OCI-LY7 (cell line): ENCODE data around the gene CRYM. TPM values are rescaled to one million over a fixed set of nuclear protein-coding genes. Genes with fewer than 3 reads are reported as not detected.
"Not testable (repeated sequence)": the region's sequence is repeated elsewhere in the genome, so short reads cannot be mapped to it uniquely, and the experiment has no call there.

ENCODE experiments used
- BruUV-seq: library from RNA; stranded (reverse); fragments of 400-500 nt; replicated peaks from 2 replicates; lab custom pipeline; 2021; lab: Mats Ljungman, UMichigan
- CTCF ChIA-PET: fragments of 300-600 bp; sonication (Branson Sonifier 250); formaldehyde crosslinking; loops from one replicate; lab custom pipeline; 2022; ENCODE audit warnings: antibody characterized with exemption; ENCODE audit not compliant: unreplicated experiment; lab: Charles Lee
- POLR2A ChIA-PET: fragments of 300-600 bp; sonication (Branson Sonifier 250); formaldehyde crosslinking; loops from one replicate; lab custom pipeline; 2022; ENCODE audit warnings: antibody characterized with exemption; lab: Charles Lee
- DNase-seq: peaks from one replicate; pipeline ENCODE4 v3.0.0-alpha.2; 2015; ENCODE audit warnings: low spot score
- H2AFZ ChIP-seq: fragments of 200-600 bp; sonication (generic), shearing (Covaris generic); 2 replicates; pipeline ENCODE4 v1.6.1; 2014; ENCODE audit warnings: mild to moderate bottlenecking, antibody characterized with exemption, low read length, moderate library complexity
- H3K27ac ChIP-seq: fragments of 200-600 bp; sonication (generic); 2 replicates; pipeline ENCODE4 v1.5.1; 2014; ENCODE audit warnings: mixed run types, low read depth, mild to moderate bottlenecking, moderate library complexity, low read length, inconsistent platforms; ENCODE audit not compliant: poor library complexity, severe bottlenecking
- H3K36me3 ChIP-seq: fragments of 200-600 bp; sonication (generic); 2 replicates; pipeline ENCODE4 v1.6.1; 2014; ENCODE audit warnings: mild to moderate bottlenecking, antibody characterized with exemption, low read length, moderate library complexity, mixed read lengths; ENCODE audit not compliant: insufficient read depth
- H3K4me1 ChIP-seq: fragments of 200-600 bp; sonication (generic); 2 replicates; pipeline ENCODE4 v1.5.1; 2014; ENCODE audit warnings: mild to moderate bottlenecking, low read length; ENCODE audit not compliant: insufficient read depth, poor library complexity, severe bottlenecking
- H3K4me2 ChIP-seq: fragments of 200-600 bp; sonication (generic); 2 replicates; pipeline ENCODE4 v1.6.1; 2014; ENCODE audit warnings: mild to moderate bottlenecking, low read length
- H3K4me3 ChIP-seq: fragments of 200-600 bp; sonication (generic); 2 replicates; pipeline ENCODE4 v1.5.1; 2014; ENCODE audit warnings: mild to moderate bottlenecking, low read depth, low read length; ENCODE audit not compliant: poor library complexity, severe bottlenecking
- H3K79me2 ChIP-seq: fragments of 200-600 bp; sonication (generic); 2 replicates; pipeline ENCODE4 v1.6.1; 2016; ENCODE audit warnings: low read depth, mild to moderate bottlenecking, low read length, moderate library complexity, mixed read lengths; ENCODE audit not compliant: insufficient read depth
- H3K9me2 ChIP-seq: fragments of 200-600 bp; sonication (generic); 2 replicates; pipeline ENCODE4 v1.6.1; 2016; ENCODE audit warnings: mild to moderate bottlenecking, low read length, mixed read lengths; ENCODE audit not compliant: insufficient read depth
- H3K9me3 ChIP-seq: fragments of 200-600 bp; sonication (generic); 2 replicates; pipeline ENCODE4 v1.6.1; 2014; ENCODE audit warnings: mild to moderate bottlenecking, mixed run types, low read length, mixed read lengths
- H4K20me1 ChIP-seq: fragments of 200-600 bp; sonication (generic); 2 replicates; pipeline ENCODE4 v1.6.1; 2014; ENCODE audit warnings: mild to moderate bottlenecking, antibody characterized with exemption, low read length, moderate library complexity, mixed read lengths; ENCODE audit not compliant: insufficient read depth
- EZH2phosphoT487 ChIP-seq: fragments of 200-600 bp; sonication (generic); IDR thresholded peaks from 2 replicates; pipeline ENCODE4 v1.6.1; 2018; ENCODE audit warnings: low read depth, borderline replicate concordance, mild to moderate bottlenecking, mixed run types, antibody characterized with exemption, low read length, moderate library complexity, mixed read lengths
- intact Hi-C: fragments of 100-400 bp; cut with micrococcal nuclease; formaldehyde crosslinking; loops from one replicate; pipeline ENCODE4 v1.10.0; 2022; ENCODE audit not compliant: unreplicated experiment
- total RNA-seq, 2 experiments: library from RNA; depleted of rRNA in 1 of 2; stranded (reverse); fragments of >200 nt in 1 of 2; shearing (Covaris generic) in 1 of 2; gene quantifications; 2 replicates each; pipeline ENCODE4 v1.2.3, GENCODE V29; 2014 to 2022
- TF ChIP-seq, protein P1 (sequence below): fragments of 200-600 bp; sonication (generic); conservative IDR thresholded peaks from 2 replicates; pipeline ENCODE4 v1.5.1; 2014; ENCODE audit warnings: mild to moderate bottlenecking, antibody characterized with exemption, low read length, moderate library complexity, mixed read lengths

Gene CRYM
- total RNA-seq, 2 experiments from 2014 or later = 0.23 to 0.28 TPM

DNA sequence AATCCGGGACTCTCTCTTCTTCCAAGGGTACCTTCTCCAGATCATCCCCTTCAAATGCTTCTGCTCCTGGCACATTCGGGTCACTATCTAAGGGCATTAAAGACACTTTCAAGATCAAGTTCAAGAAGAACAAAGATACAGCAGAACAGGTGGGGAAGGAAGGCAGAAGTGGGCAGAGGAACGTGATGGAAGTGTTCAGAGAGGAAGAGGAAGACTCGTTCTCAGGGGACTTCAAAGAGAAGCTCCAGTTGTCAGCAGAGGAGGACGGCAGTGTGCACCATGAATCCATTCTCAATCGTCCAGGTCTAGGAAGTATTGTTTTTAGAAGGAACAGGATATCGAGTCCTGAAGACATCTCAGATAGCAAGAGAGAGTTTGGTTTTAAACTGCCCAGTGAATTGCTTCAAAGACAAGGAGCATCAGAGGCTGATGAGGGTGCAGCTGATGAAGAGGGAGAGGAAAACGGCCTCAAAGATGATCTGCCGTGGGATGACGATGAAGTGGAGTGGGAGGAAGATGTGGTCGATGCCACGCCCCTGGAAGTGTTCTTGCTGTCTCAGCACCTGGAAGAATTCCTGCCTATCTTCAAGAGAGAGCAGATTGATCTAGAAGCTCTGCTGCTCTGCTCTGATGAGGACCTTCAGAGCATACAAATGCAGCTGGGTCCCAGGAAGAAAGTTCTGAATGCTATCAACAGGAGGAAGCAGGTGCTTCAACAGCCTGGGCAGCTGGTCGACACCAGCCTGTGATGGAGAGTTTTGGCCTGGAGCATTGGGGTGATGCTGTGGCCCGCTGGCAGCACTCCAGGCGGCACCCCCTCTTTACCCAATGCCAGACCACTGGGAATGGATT is 27.8 kb downstream of the CRYM start:
- Histone ChIP-seq H2AFZ (no peak overlapping the region), H3K79me2 (no peaks in the 10 kb centered on the region), H4K20me1 (no peaks in the 10 kb centered on the region), H3K9me2 (no peaks in the 10 kb centered on the region), H3K4me1 (no peaks in the 10 kb centered on the region), H3K36me3 (no peaks in the 10 kb centered on the region), H3K4me3 (no peak overlapping the region), H3K27ac (no peak overlapping the region), H3K4me2 (no peak overlapping the region), H3K9me3 (no peaks in the 10 kb centered on the region)
- POLR2A ChIA-PET = no interaction called here
- no peak for DNase-seq
- CTCF ChIA-PET = no interaction called here
- intact Hi-C loops = no loop called here
- BruUV-seq = no TSS peak
- TF ChIP-seq, protein P1, sequence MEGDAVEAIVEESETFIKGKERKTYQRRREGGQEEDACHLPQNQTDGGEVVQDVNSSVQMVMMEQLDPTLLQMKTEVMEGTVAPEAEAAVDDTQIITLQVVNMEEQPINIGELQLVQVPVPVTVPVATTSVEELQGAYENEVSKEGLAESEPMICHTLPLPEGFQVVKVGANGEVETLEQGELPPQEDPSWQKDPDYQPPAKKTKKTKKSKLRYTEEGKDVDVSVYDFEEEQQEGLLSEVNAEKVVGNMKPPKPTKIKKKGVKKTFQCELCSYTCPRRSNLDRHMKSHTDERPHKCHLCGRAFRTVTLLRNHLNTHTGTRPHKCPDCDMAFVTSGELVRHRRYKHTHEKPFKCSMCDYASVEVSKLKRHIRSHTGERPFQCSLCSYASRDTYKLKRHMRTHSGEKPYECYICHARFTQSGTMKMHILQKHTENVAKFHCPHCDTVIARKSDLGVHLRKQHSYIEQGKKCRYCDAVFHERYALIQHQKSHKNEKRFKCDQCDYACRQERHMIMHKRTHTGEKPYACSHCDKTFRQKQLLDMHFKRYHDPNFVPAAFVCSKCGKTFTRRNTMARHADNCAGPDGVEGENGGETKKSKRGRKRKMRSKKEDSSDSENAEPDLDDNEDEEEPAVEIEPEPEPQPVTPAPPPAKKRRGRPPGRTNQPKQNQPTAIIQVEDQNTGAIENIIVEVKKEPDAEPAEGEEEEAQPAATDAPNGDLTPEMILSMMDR = no peak
- TF ChIP-seq EZH2phosphoT487 = no peak

DNA sequence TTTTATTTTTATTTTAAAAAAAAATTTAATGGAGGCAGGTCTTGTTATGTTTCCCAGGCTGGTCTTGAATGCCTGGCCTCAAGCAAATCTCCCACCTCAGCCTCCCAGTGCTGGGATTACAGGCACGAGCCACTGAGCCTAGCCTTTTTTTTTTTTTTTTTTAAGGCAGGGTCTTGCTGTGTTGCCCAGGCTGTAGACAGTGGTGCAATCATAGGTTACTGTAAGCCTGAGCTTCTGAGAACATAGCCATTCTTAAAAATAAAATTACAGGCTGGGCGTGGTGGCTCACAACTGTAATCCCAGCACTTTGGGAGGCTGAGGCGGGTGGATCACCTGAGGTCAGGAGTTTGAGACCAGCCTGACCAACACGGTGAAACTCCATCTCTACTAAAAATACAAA is 29.9 kb downstream of the CRYM start:
- POLR2A ChIA-PET, intact Hi-C loops: not testable (repeated sequence)

DNA sequence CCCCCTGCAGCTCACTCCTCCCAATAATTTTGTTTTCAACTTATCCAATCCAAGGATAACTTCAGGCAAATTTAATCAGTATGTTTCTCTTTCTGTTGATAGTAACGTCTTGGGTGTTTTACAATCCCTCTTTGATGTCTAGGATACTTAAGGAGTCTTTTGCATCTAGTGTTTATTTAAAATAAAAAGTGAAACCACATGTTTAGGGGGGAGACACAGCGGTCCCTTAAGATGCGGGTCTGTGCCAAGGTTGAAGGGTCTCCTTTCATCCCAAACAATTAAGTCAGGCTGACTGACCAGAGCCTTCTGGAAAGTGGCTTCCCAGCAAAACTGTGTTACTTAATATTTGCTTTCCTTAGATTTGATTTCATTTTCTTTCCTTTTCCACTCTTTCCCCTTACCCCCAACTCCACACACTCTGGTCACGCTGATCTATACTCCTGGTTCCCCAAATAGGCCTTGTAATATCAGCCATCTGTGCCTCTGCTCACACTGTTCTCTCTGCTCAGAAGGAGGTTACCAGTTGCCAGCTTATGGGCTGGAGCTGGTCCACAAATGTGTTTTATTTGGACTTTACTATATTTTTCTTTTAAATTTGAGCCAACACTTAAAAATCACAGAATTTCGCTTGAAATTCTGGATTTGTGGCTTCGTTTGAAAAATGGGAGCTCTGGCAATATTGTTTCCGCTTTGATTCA is 33.4 kb downstream of the CRYM start:
- H3K4me2 ChIP-seq = no peak overlapping the region
- no peak overlapping the region for H2AFZ ChIP-seq
- no peaks in the 10 kb centered on the region for H3K36me3 ChIP-seq
- intact Hi-C loops = no loop called here
- no peaks in the 10 kb centered on the region for H3K9me2 ChIP-seq
- no peak for DNase-seq
- no peak overlapping the region for H3K4me3 ChIP-seq
- TF ChIP-seq, protein P1 = no peak
- no peak for TF ChIP-seq EZH2phosphoT487
- H3K27ac ChIP-seq = no peak overlapping the region
- no TSS peak for BruUV-seq
- H3K9me3 ChIP-seq = no peaks in the 10 kb centered on the region
- H3K79me2 ChIP-seq = no peaks in the 10 kb centered on the region
- POLR2A ChIA-PET = no interaction called here
- no peaks in the 10 kb centered on the region for H3K4me1 ChIP-seq
- CTCF ChIA-PET = no interaction called here
- no peaks in the 10 kb centered on the region for H4K20me1 ChIP-seq

More for the DNA sequence above, 29.9 kb downstream of the CRYM start:
- DNase-seq, H4K20me1 ChIP-seq, H3K79me2 ChIP-seq, H3K27ac ChIP-seq, H3K36me3 ChIP-seq, H2AFZ ChIP-seq, H3K4me2 ChIP-seq, BruUV-seq, H3K4me3 ChIP-seq, H3K9me3 ChIP-seq, CTCF ChIA-PET, H3K9me2 ChIP-seq, H3K4me1 ChIP-seq: not testable (repeated sequence)
